HG02973 (cell line): ENCODE data around the gene MFAP2.

Experiments used
- ATAC-seq: cut with Tn5 transposase; IDR thresholded peaks from one replicate; pipeline ENCODE4 v1.9.1; 2021; ENCODE audit warnings: moderate library complexity; ENCODE audit not compliant: unreplicated experiment

MFAP2 gene

DNA sequence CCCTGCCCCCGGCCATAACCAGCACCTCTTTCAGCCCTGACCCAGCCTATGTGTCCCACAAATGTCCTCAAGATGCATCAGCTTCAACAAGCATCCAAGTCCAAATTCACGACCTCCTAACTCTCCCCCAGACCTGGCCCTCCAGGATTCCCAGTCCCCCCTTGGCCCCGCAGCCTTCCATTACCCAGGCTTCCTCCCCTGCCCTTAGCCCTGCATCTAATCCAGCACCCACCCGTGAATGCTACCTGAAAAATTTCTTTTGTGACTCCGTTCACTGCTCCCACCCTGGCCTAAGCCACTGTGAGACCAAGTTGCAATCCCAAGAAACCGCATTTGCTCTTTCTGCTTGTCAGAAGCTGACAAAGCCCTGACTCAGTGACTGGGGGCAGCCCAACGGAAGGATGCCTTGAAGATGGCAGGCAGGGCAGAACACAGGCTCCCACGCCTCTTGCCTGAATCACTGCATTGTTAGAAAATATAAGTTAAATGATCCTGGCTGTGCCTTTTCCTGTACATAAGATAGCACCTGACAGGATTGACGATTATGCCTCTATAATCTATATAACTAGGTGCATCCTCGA is 939 bp upstream of the MFAP2 start:
- no peak for ATAC-seq

DNA sequence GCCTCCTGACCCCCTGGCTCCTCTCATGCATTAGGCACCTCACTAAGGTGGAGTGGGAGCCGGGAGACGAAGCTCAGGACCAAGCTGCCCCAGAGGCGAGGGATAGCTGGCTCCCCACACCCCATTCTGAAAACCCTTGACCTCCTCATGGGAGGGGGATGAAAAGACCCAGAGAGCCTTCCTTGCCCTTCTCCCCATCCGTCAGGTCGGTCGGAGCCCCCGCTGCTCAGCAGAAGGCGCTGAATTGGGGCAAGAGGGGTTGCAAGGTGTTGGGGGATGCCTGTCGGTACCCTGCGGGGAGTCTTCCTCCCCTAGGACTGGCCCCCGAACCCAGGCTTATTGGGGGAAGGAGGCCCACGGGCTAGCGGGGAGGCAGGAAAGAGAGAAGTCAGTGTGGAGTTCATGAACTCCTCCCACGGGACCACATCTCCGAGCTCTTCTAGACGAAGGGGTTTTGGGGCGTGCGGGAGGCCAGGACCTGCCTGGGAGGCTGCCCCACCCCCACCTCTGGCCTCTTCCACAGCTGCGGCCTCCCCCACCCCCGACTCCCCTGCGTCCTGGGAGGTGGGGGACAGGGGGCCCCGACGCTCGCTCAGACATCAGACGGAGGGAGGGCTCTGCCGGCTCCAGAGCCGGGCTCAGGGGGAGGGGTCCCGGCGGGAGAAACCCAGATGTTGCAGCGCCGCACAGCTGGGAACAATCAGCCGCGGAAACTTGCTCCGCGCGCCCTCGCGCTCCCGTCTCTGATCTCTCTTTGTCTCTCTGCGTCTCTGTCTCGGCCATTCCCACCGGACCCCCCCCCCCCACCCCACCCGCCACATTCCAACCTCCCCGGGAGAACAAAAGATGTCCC is 719 bp downstream of the MFAP2 start:
- no peak for ATAC-seq

DNA sequence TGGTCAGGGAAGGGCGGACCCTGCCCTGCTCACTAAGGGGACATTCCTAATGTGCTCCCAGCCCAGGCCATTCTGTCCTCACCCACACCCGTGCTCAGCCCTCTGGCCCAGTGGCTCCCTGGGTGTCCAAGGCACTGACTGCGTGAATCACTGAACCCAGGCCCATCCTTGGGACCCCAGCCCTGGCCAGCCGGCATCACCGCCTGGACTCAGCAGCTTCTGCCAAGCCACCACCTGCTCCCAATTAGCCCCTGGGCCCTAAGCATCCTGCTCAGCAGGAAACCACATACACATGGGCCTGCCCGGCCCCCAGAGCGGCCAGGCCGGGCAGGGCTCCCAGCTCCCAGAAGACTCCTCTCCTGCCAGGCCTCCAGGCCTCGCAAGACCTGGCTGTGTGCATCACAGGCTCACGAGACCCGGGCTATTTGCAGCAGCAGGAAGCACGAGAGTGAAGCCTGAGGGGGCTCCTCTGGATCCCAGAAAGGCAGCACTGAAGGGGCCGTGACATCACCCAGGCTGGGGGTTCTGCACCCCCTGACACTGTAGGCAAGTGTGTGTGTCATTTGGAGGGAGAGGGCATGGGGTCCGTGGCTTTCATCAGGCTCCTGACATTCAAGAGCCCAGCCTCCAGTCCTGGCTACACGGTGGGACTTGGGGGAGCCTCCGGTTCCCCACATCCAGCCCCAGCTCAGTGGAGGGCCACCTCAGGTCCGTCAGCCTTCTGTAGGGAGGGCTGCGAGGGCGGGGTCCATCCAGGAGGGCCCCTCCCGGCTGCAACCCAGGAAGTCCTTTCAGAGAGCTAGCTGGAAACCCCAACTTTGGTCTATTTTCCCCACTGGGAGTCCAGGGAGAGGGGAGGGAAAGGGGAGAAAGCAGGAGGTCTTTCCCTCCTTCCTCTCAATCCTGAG is 1.6 kb downstream of the MFAP2 start:
- no peak for ATAC-seq

DNA sequence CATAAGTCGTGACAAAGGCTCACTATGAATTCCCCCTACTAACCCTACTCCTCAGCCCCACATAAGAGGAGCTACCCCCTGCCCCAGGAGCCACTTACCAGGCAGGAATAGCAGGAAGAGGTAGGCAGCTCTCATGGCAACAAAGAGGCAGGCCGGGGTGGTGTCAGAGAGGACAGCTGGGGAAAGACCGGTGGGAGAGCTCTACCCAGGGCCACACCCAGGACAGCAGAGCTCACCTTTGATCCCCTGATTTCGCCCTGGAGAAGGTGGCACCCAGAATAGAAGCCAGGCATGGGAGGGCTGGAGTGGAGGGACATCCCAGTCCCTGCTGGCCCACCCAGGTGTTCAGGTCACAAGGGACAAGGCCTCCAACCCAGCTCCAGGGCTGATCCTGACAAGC is 2.3 kb downstream of the MFAP2 start:
- ATAC-seq: no peak

DNA sequence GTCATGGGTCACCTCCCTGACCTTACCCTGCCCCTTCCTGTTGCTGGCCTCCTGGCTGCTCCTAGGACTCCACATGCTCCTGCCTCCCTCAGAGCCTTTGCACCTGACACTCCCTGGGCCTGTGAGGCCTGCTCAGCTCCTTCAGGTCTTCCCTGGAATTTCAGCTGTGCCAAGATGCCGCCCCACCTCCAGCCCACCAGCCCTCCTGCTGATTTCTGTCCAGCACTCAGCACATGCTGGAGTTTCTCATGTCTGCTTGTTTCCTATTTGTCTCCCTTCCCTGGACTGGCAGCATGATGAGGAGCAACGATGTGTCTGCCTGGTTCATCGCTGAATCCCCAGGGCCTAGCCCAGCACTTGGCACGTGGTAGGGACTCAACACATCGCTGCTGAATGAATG is 3.0 kb downstream of the MFAP2 start:
- no peak for ATAC-seq

DNA sequence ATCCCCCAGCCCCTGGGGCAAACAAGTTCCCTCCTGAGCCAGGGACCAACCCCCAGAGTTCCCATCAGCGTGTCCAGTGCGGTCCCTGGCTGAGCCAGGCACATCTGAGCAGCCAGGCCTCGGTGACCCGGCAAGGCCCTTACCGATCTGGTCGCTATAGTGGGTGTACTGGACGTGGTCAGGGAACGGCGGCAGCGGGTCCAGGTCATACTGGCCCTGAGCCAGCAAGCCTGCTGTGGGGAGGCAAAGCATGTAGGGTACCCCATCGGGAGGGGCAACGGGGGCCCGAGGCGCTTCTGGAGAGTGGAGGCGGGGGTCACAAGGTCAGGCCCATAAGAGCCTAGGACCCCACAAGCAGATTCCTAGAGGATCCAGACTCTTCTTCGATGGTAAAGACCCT is 3.5 kb downstream of the MFAP2 start:
- ATAC-seq: no peak

DNA sequence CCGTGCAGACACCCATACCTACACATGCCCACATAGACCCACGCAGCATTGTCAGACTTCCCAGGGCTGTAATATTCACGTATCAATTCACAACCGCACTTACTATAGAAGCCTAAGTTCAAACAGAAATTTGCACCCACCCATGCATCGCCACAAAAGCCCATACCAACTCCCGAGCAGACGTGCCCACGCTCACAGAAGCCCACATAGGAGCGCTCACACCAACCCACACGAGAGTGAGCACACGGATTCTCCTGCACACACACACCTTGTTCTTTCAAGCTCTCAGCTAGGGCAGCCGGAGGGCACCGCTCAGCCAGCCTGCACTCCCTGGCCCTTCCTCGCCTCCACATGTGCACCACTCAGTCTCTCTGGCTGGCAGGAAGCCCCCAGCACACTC is 4.6 kb downstream of the MFAP2 start:
- ATAC-seq: no peak

DNA sequence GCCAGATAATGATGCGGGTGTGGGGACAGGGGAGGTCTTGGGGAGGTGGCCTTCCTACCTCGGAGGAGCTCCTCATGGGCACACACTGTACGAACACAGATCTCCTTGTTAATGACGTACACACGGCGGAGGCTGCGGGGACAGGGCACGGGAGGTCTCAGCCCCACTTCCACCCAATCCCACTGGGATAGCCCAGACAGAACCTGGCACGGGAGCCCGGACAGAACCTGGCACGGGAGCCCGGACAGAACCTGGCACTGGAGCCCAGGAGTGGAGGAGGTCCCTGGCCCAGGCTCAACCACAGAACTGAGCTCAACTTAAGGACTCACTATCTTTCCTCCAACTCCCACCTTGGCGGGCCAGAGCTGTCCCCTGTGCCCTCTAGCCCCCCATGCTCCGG is 5.2 kb downstream of the MFAP2 start:
- no peak for ATAC-seq

DNA sequence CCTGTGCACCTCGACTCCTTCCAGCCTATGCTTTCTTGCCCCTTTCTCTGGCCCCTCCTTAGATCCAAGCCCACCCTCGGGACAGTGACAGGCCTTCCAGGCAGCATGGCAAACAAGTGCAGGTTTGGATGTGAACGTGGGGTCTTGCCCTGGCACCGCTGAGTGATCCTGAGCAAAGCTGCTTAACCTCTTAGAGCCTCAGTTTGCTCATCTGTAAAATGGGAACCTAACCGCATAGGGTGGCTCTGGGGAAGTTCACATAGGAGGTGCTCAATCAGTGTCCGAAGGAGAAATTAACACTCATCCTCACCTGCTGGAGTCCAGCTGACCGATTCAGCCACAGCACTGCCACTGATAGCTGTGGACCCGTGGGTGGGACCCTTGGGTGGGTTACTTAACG is 7.2 kb downstream of the MFAP2 start:
- ATAC-seq: no peak

DNA sequence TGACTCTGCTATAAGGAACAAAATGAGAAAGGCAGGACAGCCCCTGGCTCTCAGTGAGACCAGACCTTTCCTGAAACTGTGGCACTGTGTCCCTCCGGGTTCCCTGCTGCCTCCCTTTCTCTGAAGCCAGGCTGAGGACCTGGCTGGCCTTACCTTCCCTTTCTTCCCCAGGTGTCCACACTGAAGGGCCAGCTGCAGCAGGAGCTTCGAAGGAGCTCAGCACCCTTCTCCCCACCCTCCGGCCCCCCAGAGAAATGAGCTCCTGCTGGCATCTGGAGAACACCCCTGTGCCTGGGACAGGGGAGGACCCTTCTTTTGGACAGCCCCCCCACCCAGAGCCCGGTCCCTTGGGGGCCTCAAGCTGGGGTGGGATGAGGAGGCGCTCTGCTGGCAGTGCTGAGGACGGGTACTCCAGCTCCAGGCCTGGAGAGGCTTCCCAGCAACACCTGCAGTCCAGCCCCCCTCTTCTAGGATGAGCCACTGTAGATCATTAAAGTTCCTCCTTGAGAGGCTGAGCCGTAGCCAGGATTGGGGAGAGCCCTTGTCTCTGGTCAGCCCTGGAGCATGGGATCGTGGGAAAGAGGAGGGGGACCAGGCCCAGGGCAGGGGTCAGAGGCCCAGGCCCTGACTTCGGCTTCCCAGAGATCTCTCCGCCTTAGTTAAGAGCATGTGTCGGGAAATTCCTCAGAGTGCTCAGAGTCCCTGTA is 8.1 kb downstream of the MFAP2 start:
- ATAC-seq: no peak

DNA sequence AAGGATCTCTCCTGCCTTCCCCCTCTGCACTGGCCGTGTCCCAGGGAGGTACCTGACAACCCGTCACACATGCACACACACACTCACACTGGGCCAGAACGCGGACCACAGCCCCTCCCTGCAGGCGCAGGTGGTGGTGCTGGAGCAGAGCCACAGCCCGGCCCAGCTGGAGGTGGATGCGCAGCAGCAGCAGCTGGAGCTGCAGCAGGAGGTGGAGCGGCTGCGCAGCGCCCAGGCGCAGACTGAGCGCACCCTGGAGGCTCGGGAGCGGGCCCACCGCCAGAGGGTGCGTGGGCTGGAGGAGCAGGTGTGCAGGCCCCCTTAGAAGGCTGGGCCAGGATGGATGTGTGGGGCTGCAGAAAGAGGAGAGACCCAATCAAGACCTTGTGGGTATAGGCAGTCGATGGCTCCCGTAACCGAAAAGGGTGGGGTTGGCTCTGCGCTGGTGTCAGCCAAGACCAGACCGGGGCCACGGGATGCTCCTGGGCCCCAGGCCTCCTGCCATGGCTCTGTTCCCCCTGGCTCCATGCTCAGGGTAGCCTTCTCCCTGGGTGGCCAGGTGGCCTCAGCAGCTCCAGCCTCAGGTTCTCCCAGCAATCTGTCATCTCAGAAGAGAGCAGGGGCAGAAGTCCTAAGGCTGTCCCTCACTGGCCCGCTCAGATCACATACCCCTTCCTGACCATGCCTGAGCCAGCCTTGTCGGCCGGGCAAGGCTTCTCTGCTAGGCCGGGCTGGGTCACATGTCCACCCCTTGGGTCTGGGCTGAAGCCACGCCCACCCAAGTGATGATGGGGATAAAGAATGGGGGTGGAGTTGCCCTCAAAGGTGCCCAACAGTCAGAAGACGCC is 8.9 kb downstream of the MFAP2 start:
- no peak for ATAC-seq

DNA sequence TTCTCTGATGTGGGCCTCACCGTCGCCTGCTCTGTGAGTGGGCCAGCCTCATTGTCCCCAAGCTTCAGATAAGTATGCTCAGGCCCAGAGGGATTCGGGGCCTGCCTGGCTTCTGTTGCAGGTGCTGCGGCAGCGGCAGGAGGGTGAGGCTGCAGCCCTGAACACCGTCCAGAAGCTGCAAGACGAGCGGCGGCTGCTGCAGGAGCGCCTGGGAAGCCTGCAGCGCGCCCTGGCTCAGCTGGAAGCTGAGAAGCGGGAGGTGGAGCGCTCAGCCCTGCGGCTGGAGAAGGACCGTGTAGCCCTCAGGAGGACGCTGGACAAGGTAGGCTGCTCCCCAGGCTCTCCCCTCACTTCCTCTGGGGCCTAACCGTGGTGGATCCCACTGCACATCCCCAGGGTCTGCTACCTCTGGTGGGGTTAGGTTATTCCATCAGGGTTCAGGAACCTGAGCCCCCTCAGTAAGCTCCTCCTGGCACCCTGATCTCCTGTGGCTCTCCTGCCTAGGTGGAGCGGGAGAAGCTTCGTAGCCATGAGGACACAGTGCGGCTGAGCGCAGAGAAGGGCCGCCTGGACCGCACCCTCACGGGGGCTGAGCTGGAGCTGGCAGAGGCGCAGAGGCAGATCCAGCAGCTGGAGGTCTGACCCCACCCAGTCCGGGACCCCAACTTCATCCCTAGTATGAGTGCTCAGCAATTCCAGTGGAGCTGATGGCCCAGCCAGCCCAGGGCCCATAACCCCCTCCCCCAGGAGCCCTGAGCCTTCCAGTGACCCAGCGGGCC is 10.1 kb downstream of the MFAP2 start:
- ATAC-seq: no peak

DNA sequence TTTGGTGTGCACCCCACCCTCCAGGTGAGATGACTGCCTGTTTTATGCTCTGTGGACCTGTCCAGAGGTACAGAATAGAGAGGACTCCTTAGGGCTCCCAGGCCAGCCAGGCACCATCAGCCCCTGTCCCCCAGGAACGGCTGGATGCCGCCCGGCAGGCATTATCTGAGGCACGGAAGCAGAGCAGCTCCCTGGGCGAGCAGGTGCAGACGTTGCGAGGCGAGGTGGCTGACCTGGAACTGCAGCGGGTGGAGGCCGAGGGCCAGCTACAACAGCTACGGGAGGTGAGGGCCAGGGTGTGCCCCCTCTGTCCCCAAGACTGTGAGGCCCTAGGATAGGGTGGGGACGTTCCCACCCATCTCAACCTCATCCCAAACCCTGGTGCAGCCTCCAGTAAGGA is 10.8 kb downstream of the MFAP2 start:
- no peak for ATAC-seq

DNA sequence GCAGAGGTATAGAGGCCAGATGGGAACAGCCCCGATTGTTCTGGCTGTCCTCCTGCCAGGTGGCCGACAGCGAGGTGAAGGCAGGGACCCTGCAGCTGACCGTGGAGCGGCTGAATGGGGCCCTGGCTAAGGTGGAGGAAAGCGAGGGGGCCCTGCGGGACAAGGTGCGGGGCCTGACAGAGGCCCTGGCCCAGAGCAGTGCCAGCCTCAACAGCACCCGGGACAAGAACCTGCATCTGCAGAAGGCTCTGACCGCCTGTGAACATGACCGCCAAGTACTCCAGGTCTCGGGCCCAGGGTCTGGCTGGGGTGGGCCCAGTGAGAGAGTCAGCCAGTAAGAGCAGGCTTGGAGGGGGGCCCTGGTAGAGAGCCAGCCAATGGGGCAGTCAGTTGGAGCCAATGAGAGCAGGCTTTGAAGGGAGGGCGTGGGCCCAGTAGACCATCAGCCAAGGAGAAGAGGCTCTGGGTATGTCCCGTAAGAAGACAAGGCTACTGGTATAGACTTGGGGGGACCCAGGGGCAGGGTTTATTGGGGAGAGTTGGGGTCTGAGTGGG is 11.3 kb downstream of the MFAP2 start:
- no peak for ATAC-seq

DNA sequence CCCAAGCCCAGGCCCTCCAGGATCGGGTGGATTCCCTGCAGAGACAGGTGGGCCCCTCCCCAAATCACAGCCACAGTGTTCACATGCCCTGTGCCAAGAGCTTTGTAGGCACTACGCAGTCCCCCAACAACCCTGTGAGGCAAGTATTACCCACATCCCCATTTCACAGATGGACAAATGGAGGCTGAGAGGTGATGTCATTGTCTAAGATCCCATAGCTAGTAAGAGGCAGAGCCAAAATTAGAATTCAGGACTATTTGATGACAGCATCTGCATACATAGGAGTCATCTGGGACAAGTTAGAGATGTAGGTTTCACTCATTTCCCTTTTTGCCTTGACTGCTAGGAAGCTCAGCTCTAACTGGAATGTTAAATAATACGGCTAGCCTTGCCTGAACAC is 12.0 kb downstream of the MFAP2 start:
- no peak for ATAC-seq

DNA sequence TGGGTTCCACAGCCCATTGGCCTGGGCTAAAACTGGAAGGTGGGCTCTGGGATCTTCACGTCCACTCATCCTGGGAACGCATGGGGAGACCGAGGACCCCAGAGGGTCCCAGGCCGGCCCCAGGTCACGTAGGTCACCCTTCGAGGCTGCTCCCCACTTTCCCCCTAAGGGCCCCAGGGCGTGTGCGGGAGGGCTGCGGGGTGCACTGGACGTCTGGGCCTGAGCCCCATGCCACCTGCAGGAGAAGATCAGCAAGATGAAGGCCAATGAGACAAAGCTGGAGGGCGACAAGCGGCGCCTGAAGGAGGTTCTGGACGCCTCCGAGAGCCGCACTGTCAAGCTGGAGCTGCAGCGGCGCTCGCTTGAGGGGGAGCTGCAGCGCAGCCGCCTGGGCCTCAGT is 12.5 kb downstream of the MFAP2 start:
- no peak for ATAC-seq

DNA sequence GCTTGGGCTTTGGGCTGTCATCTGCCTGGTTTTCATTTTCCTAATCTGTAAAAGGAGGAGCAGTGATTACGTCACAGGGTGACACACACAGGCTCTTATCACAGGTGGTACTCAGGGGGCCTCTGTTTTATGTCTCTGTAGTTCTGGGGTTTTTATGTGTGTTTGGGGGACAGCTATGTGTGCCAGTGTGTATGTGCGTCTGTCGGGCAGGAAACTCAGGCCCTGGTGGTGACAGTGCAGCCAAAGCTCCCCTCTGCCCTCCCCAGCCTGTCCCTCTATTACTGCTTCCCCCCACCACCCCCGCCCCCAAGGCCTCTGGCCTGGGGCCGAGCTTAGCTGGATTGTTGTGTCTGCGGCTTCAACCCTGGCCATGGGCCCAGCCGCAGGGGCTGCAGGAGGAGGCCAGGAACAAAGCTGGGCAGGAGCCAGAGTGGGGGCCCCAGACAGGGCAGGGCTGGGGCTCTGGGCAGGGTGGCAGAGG is 13.3 kb downstream of the MFAP2 start:
- ATAC-seq: no peak

DNA sequence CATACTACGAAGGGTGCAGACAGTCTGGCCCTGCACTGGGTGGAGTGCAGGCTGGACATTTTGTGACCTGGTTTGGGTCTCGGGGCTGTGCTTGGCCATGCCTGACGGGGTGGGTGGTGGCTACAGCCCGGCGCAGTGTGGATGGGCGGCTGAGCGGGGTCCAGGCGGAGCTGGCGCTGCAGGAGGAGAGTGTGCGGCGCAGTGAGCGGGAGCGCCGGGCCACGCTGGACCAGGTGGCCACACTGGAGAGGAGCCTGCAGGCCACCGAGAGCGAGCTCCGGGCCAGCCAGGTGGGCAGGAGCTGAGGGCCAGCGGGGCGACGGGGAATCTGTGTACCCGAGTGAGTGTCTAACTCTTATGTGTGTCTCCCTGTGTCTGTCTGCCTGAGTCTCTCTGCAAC is 14.1 kb downstream of the MFAP2 start:
- ATAC-seq: no peak

DNA sequence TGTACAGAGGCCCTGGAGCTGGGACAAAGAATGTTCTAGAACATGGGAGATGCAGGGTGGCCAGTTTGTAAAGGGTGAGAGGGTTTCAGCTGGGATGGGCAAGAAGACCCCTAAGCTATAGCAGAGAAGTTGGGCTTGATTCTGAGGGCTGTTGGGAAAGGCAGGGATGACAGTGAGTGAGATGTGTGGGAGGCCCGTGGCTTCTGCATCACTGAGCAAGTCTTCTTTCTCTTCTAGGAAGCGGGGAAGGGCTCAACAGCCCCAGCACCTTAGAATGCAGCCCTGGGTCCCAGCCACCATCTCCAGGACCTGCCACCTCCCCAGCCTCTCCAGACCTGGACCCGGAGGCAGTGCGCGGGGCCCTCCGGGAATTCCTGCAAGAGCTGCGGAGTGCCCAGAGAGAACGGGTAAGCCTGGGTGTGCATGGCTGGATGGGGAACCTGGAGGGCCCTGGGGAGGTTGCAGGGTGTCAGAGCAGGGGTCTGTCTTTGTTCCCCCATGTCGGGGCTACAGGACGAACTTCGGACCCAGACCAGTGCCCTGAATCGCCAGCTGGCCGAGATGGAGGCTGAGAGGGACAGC is 14.8 kb downstream of the MFAP2 start:
- ATAC-seq: no peak
